ENCODE results near the gene CPSF3. TPM values are rescaled to one million over a fixed set of nuclear protein-coding genes. Genes with fewer than 3 reads are reported as not detected.

CPSF3 gene
- total RNA-seq, 2 experiments from 2014 or later = 46.9 to 58.2 TPM

DNA sequence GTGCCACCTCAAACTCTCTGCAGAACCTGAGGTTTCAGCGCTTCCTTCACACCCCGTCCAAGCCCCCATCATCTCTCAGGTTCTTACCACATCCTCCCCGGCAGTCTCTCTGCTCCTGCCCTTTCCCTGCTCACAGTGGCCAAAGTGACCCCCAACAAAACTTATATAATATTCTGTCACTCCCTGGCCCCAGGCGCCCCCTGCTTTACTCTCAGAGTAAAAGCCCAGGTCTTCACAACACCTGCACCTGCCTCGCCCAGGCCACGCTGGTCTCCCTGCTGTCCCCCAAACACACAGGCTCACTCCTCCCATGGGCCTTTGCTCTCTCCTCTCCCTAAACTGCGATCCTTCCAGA, 6.5 kb upstream of the CPSF3 start:
- Mint-ChIP-seq H3K36me3 (ENCODE audit: low read depth) (peaks cover 42% of the 10 kb centered on the region), H3K4me1 (peaks cover 53% of the 10 kb centered on the region), H3K27me3 (no peaks in the 10 kb centered on the region), H3K4me3 (no peak overlapping the region), H3K9me3 (no peaks in the 10 kb centered on the region), H3K27ac (no peak overlapping the region)
- DNase-seq = no peak
- CTCF ChIA-PET = no interaction called here
- POLR2A ChIA-PET = no interaction called here

DNA sequence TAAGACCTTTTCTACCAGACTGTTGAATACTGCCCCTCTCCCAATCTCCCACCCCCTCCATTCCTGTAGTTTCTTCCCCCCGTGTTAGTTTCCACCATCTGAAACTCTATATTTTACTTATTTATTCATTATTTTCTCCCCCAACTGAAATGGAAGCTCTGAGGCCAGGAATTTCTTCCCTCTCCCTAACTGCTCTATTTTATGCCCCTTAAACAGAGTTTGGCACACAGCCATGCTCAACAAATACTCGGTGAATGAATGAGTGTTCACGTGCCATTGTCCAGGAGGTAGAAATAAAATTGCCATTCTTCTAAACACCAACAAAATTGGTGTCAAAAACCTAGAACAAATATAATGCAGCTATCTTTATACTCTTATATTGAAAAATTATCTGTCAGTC, 5.7 kb upstream of the CPSF3 start:
- peaks cover 45% of the 10 kb centered on the region for H3K36me3 Mint-ChIP-seq (ENCODE audit: low read depth)
- H3K9me3 Mint-ChIP-seq = no peaks in the 10 kb centered on the region
- no peak overlapping the region for H3K27ac Mint-ChIP-seq
- ChIA-PET POLR2A (interaction anchor here (0.6 kb wide), 1 partner anchor 8 kb away, joined by 8 read pairs; no protein-coding TSS in a partner anchor), CTCF (interaction anchor here (0.9 kb wide), 1 partner anchor 17 kb away, joined by 3 read pairs; no protein-coding TSS in a partner anchor)
- H3K27me3 Mint-ChIP-seq = no peaks in the 10 kb centered on the region
- H3K4me1 Mint-ChIP-seq = peaks cover 59% of the 10 kb centered on the region
- H3K4me3 Mint-ChIP-seq = no peak overlapping the region
- DNase-seq = no peak

DNA sequence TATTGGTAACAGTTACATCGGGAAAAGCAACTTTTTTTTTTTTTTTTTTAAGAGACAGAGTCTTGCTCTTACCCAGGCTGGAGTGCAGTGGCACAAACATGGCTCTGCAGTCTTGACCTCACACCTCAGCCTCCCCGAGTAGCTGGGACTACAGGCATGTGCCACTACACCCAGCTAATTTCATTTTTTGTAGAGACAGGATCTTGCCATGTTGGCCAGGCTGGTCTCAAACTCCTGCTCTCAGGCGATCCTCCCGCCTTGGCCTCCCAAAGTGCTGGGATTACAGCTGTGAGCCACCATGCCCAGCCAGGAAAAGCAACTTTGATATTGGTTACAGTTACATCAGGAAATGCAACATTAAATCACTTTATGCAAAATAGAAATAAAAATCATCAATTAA, 4.7 kb upstream of the CPSF3 start:
- no peak for DNase-seq
- Mint-ChIP-seq H3K27me3 (no peaks in the 10 kb centered on the region), H3K9me3 (no peaks in the 10 kb centered on the region), H3K4me1 (peaks cover 59% of the 10 kb centered on the region), H3K27ac (no peak overlapping the region), H3K36me3 (ENCODE audit: low read depth) (peaks cover 45% of the 10 kb centered on the region), H3K4me3 (no peak overlapping the region)
- CTCF ChIA-PET = interaction anchor here (0.9 kb wide), 1 partner anchor 16 kb away, joined by 3 read pairs; no protein-coding TSS in a partner anchor
- POLR2A ChIA-PET = no interaction called here

DNA sequence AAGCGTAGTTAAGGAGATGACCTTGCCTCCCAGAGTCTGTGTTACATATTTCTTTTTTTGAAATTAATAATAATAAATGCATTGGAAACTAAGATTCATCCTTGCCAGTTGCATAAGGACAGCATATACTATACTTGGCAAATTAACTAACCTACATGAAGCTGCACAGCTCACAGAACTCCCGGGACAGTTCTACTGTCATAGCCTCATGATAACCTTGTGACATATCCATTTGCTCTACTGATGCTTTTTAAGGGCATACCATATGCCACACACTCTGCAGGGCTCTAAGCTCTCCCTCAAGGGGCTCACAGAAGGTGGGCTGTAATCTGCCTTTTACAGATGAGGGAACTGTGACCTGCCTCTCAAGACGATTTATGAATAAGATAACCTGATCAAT, 3.9 kb upstream of the CPSF3 start:
- POLR2A ChIA-PET = no interaction called here
- H3K4me3 Mint-ChIP-seq = no peak overlapping the region
- no peak overlapping the region for H3K27ac Mint-ChIP-seq
- no peaks in the 10 kb centered on the region for H3K9me3 Mint-ChIP-seq
- peaks cover 43% of the 10 kb centered on the region for H3K36me3 Mint-ChIP-seq (ENCODE audit: low read depth)
- H3K27me3 Mint-ChIP-seq = no peaks in the 10 kb centered on the region
- no peak for DNase-seq
- CTCF ChIA-PET = interaction anchor here (0.7 kb wide), 1 partner anchor 10 kb away, joined by 3 read pairs; no protein-coding TSS in a partner anchor
- peaks cover 51% of the 10 kb centered on the region for H3K4me1 Mint-ChIP-seq

DNA sequence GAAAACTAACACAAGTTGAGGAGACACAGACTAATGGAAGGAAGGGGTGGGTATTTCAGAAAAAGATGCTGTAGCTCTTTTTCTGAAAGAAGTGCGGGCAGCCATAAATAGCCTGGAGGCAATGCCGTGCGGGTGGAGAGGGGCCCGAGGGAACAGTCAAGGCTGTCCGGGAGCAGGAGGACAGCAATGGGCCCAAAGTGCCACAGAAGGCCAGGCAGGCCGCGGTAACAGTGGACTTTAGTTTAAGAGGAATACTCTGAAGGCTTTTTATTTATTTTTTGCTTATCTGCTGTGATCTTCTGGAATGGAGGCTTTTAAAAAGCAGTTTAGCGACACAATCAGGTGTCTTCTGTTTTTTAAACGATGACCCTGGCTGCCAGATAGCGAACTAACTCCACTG, 3.0 kb upstream of the CPSF3 start:
- Mint-ChIP-seq H3K36me3 (ENCODE audit: low read depth) (peaks cover 43% of the 10 kb centered on the region), H3K4me3 (peak overlapping the region; percentile 14), H3K9me3 (no peaks in the 10 kb centered on the region), H3K27ac (no peak overlapping the region), H3K4me1 (peaks cover 47% of the 10 kb centered on the region), H3K27me3 (no peaks in the 10 kb centered on the region)
- CTCF ChIA-PET = interaction anchor here (0.5 kb wide), 1 partner anchor 476 kb away, joined by 3 read pairs; no protein-coding TSS in a partner anchor
- DNase-seq = no peak
- POLR2A ChIA-PET = no interaction called here

DNA sequence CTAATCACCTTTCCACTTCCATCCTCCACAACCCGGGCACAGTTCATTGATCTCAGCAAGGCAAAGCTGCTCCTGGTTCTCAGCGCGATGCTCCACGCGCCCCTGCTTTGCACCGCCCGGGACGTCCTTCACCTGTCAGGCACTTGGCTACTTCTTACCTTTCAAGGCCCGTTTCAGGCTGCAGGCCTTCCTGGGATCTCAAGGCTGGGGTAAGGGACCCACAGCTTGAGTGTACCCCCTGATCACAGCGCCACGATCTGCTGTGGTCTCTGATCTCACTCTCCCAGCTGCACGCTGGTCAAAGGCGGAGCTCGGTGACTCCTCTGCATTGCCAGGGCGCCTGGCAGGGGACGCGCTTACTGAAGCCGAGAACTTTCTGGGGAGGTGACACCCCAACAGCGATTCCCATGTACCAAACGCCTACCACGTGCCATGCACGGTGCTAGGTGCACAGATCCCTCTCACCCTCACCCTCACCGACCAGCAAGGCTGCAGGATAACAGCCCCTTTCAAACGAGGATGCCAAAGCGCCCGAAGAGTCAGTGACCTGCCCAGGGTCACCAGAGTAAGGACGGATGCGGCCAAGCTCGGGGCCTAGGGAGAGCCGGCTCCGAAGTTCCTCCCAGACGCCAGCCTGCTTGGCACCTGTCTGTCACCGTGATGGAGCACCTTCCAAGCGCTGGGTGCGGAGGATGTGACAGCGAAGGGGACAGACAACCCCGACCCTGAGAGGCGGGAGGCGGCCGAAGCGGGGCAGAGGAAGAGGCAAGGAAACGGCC, 944 bp upstream of the CPSF3 start:
- CTCF ChIA-PET = interaction anchor here (1.0 to 1.3 kb wide), 3 partner anchors 9 to 11 kb away, joined by 3 to 6 read pairs (median 4); no protein-coding TSS in a partner anchor
- H3K27ac Mint-ChIP-seq = no peak overlapping the region
- no peak overlapping the region for H3K4me3 Mint-ChIP-seq
- H3K36me3 Mint-ChIP-seq (ENCODE audit: low read depth) = peaks cover 31% of the 10 kb centered on the region
- H3K4me1 Mint-ChIP-seq = peaks cover 37% of the 10 kb centered on the region
- no peaks in the 10 kb centered on the region for H3K9me3 Mint-ChIP-seq
- peak; percentile 58 for DNase-seq
- POLR2A ChIA-PET = interaction anchor here (0.7 kb wide), 1 partner anchor 9 kb away, joined by 3 read pairs; no protein-coding TSS in a partner anchor
- H3K27me3 Mint-ChIP-seq = no peaks in the 10 kb centered on the region

DNA sequence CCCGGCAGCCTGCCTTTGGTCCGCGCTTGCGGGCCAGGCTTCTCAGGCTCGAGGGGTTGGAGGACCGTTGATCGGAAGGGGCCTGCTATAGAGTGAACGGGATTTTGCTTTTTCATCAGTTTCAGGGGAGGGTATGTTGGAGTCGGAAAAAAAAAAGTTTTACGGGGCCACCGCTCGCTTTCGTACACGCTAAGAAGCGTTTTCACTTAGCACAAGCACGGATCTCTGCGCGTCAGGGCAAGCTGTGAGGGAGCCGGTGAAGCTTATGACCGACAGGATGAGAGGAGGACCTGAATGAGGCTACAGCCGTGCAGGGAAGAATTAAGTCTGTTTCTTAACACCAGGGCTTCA, 443 bp downstream of the CPSF3 start:
- ChIA-PET POLR2A (interaction anchor here (0.6 kb wide), 1 partner anchor 359 kb away, joined by 3 read pairs; no protein-coding TSS in a partner anchor), CTCF (interaction anchor here (0.6 to 0.7 kb wide), 3 partner anchors 49 to 918 kb away, joined by 3 read pairs; no protein-coding TSS in a partner anchor)
- no peaks in the 10 kb centered on the region for H3K27me3 Mint-ChIP-seq
- DNase-seq = peak; percentile 39
- H3K4me3 Mint-ChIP-seq = no peak overlapping the region
- H3K27ac Mint-ChIP-seq = no peak overlapping the region
- H3K9me3 Mint-ChIP-seq = no peaks in the 10 kb centered on the region
- H3K36me3 Mint-ChIP-seq (ENCODE audit: low read depth) = peaks cover 22% of the 10 kb centered on the region
- H3K4me1 Mint-ChIP-seq = peaks cover 30% of the 10 kb centered on the region

DNA sequence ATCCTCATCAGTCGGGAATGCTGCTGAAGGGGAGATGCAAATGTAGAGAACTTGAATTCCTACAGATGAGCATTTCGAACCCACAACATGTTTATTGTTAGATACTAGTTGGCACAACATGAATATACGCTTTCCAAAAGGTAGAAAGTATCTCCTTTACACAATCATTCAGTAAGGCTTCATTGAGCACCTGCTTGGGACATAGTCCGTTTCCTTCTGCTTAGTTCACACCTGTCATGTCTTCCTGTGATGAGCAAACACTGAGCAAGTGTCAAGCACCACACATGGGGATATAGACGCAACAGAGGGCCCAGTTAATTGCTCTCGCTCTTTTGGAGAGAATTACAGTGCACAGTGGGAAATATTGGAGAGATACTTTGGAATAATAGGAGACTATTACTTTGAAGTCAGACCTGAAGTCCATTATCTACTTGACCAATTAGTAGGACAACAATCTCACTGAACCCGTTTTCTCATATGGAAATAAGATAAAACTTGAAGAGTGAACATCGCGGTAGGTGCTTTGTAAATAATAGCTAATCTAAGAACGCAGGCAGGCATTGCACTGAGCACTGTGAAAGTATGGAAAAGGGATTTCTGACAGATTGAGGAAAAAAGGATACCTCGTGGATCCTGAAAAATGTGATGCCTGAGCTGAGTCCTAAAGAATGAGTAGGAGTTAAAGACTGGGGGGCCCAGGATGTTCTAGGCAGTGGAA, 1.2 kb downstream of the CPSF3 start:
- Mint-ChIP-seq H3K4me1 (peaks cover 26% of the 10 kb centered on the region), H3K9me3 (no peaks in the 10 kb centered on the region), H3K27me3 (no peaks in the 10 kb centered on the region), H3K4me3 (no peak overlapping the region), H3K36me3 (ENCODE audit: low read depth) (peaks cover 23% of the 10 kb centered on the region), H3K27ac (no peak overlapping the region)
- CTCF ChIA-PET = interaction anchor here (0.6 to 0.7 kb wide), 3 partner anchors 48 to 917 kb away, joined by 3 read pairs; no protein-coding TSS in a partner anchor
- POLR2A ChIA-PET = interaction anchor here (0.6 kb wide), 1 partner anchor 1121 kb away, joined by 4 read pairs; no protein-coding TSS in a partner anchor
- DNase-seq = no peak

DNA sequence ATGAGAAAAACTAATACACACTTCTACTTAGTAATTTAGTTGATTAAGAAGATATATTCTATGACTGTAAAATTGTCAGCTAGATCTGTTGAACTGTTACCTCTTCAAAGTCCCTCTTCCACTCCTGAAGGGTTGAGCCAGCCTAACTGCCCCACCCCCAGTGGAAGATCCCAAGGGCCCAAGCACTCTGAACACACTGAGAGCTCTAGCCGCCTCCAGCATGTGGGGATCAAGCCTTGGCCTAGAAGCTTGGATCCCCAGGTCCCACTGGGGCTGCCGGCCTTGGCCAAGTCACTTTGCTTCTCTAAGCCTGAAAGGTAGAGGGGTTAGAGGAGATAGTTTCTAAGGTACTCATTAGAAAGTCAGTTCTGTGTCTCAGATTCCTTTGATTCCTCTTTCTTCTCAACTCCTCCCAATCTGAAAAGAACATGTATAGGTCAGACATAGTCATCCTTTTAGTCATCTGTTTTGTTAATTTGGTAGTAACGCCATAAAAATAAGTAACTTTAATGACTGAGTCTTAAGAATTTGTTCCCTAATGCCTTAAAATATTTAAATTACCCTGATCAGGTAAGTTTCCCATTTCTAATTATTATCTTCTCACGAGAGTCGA, 5.6 kb downstream of the CPSF3 start:
- ChIA-PET POLR2A (no interaction called here), CTCF (interaction anchor here (0.8 to 1.1 kb wide), 3 partner anchors 9 to 17 kb away, joined by 3 read pairs; no protein-coding TSS in a partner anchor)
- Mint-ChIP-seq H3K9me3 (no peaks in the 10 kb centered on the region), H3K27me3 (no peaks in the 10 kb centered on the region), H3K27ac (no peak overlapping the region), H3K36me3 (ENCODE audit: low read depth) (peaks cover 39% of the 10 kb centered on the region), H3K4me3 (no peak overlapping the region), H3K4me1 (peaks cover 14% of the 10 kb centered on the region)
- no peak for DNase-seq

DNA sequence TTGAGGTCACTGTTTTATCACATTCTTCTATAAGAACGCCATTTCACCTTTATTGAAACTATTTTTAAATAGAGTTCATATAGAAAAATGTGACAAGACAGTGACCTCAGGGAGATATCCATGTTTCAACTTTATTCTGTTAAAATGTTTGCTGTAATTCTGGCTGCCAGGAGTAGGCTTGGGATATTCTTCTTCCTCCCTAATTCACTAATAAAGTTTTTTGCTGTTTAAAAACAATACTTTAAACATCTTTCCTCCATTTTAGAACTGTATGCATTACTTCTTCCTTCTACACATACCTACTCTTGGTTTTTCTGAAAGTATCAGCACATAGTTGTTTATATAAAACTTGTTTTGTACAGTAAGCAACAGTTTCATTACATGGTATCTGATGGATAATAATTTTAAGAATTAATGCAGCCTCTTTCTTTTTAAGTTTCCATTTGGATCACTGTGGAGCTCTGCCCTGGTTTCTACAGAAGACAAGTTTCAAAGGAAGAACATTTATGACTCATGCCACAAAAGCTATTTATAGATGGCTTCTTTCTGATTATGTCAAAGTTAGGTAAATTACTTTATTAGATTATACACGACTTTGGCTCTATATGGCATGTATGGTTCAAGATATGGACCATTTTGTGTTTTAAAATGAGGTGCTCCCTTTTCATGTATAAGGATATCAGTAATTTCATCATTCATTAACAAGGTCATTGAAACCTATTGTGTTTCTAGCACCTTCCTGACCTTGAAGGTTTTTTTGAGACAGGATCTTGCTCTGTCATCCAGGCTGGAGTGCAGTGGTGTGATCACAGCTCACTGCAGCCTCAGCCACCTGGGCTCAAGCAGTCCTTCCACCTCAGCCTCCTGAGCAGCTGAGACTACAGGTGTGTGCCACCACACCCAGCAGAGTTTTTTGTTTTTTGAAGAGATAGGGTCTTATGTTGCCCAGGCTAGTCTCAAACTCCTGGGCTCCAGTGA, 7.2 kb downstream of the CPSF3 start:
- POLR2A ChIA-PET = no interaction called here
- Mint-ChIP-seq H3K36me3 (ENCODE audit: low read depth) (peaks cover 45% of the 10 kb centered on the region), H3K4me1 (peaks cover 14% of the 10 kb centered on the region), H3K27ac (no peak overlapping the region), H3K4me3 (no peak overlapping the region), H3K27me3 (no peaks in the 10 kb centered on the region), H3K9me3 (no peaks in the 10 kb centered on the region)
- CTCF ChIA-PET = interaction anchor here (0.9 kb wide), 1 partner anchor 15 kb away, joined by 3 read pairs; no protein-coding TSS in a partner anchor
- DNase-seq = no peak

DNA sequence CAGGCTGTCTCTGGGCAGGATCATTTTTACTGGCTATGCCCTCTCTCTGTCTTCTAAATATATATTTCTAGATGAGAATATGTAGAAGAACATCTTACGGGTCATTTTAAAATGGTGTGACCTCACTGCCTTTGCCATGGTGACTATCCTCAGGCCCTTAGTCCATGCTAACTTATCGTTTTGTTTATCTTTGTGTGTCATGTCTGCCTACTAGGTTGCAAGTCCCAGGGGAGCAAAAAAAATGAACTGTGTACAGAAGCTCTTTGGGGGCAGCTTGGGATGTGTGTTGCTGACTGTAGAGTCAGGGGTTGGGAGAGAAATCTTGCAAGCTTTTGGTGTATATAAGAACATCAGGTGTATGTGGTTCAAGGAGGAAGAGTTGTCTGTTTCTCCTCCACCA, 11.0 kb downstream of the CPSF3 start:
- H3K27me3 Mint-ChIP-seq = no peaks in the 10 kb centered on the region
- ChIA-PET POLR2A (interaction anchor here (0.8 kb wide), 1 partner anchor 691 kb away, joined by 8 read pairs; no protein-coding TSS in a partner anchor), CTCF (interaction anchor here (0.9 to 1.2 kb wide), 2 partner anchors 12 to 16 kb away, joined by 3 read pairs; no protein-coding TSS in a partner anchor)
- H3K9me3 Mint-ChIP-seq = no peaks in the 10 kb centered on the region
- H3K4me3 Mint-ChIP-seq = no peak overlapping the region
- H3K4me1 Mint-ChIP-seq = peaks cover 11% of the 10 kb centered on the region
- no peak for DNase-seq
- H3K27ac Mint-ChIP-seq = no peak overlapping the region
- H3K36me3 Mint-ChIP-seq (ENCODE audit: low read depth) = peaks cover 66% of the 10 kb centered on the region

DNA sequence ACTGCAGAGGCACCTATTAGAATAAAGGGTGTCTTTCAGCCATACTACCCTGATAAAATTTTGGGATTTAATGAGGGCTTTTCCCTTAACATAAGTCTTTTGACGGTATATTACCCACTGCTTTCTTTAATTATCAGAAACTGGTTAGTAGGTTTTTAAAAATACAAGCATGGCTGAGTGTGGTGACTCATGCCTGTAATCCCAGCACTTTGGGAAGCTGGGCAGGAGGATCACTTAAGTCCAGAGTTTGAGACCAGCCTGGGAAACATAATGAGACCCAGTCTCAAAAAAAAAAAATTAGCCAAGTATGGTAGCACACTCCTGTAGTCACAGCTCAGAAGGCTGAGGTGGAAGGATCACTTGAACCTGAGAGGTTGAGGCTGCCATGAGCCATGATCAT, 16.1 kb downstream of the CPSF3 start:
- Mint-ChIP-seq H3K27ac (no peak overlapping the region), H3K27me3 (no peaks in the 10 kb centered on the region), H3K9me3 (no peaks in the 10 kb centered on the region), H3K4me3 (no peak overlapping the region), H3K36me3 (ENCODE audit: low read depth) (peaks cover 53% of the 10 kb centered on the region), H3K4me1 (no peaks in the 10 kb centered on the region)
- CTCF ChIA-PET = no interaction called here
- POLR2A ChIA-PET = no interaction called here
- no peak for DNase-seq

Data from activated CD4-positive, alpha-beta T cell treated with anti-CD3 and anti-CD28 coated beads, Interleukin-2, amount 10 ng/mL, durations not matched to agents 7 days and 5 days (primary cell).